ENCODE results near the gene SV2B. TPM values are rescaled to one million over a fixed set of nuclear protein-coding genes. Genes with fewer than 3 reads are reported as not detected.

SV2B gene
- polyA plus RNA-seq, 2 of the 4 experiments (the other 2 are of a cell fraction), result 0.05 TPM; not detected in 1

GRCh38 chr15:91290553-91290952, 190.5 kb downstream of the SV2B start:
- ChIA-PET POLR2A (no interaction called here), CTCF (interaction anchor here (1.6 kb wide), 1 partner anchor 787 kb away, joined by 3 read pairs; no protein-coding TSS in a partner anchor)
- no peaks in the 10 kb centered on the region for H3K4me1 ChIP-seq
- WGBS (ENCODE audit: missing lambda C conversion rate), result 39% methylated on average over 6 of the region's 6 CpGs
- TF ChIP-seq HOXA7 (CRISPR knock-in tag; IDR thresholded peaks at IDR 0.05), result no peak
- no peak for TF ChIP-seq HOXB13 (CRISPR knock-in tag; IDR thresholded peaks at IDR 0.05; ENCODE audit: low read depth)
- peak; percentile 64 for TF ChIP-seq MAFK (IDR thresholded peaks at IDR 0.05; ENCODE audit: partially characterized antibody)
- no peak for TF ChIP-seq EP300 (IDR thresholded peaks at IDR 0.05)
- no peak for TF ChIP-seq RARB (CRISPR knock-in tag; IDR thresholded peaks at IDR 0.05)
- TF ChIP-seq PBX3 (IDR thresholded peaks at IDR 0.05), result no peak
- no peak for ATAC-seq
- no peak for FAIRE-seq
- no peaks in the 10 kb centered on the region for H3K9me3 ChIP-seq
- no peak overlapping the region for H3K4me2 ChIP-seq
- H3K4me3 ChIP-seq, result no peak overlapping the region
- no peak overlapping the region for H3K27ac ChIP-seq
- DNase-seq (ENCODE audit: low read depth in 1 of 2, low spot score in 1 of 2), result no peak

- Histone ChIP-seq H3K4me1 (no peaks in the 10 kb centered on the region), H3K9me3 (peaks cover 7% of the 10 kb centered on the region; the same call in 2 of the 3 replicates), H3K4me2 (no peak overlapping the region), H3K27ac (no peak overlapping the region), H3K4me3 (no peak overlapping the region)
- POLR2A ChIA-PET, result no interaction called here
- 70% methylated on average over 3 of the region's 3 CpGs for WGBS (ENCODE audit: missing lambda C conversion rate)
- TF ChIP-seq USF2 (IDR thresholded peaks at IDR 0.05) (peak; percentile 47; the same call in 1 of the 2 replicates), MAFK (IDR thresholded peaks at IDR 0.05; ENCODE audit: partially characterized antibody) (no peak), CHD2 (IDR thresholded peaks at IDR 0.05; ENCODE audit: low read length, partially characterized antibody) (no peak)
- ATAC-seq (peak in 1 of 2 experiments; percentile 73; a peak in 3 of 6 replicates), DNase-seq (ENCODE audit: low read depth in 1 of 2, low spot score in 1 of 2) (peak in 1 of 2 experiments; percentile 37), FAIRE-seq (no peak)
- CTCF ChIA-PET, result interaction anchor here (0.5 kb wide), 1 partner anchor 1872 kb away, joined by 3 read pairs; no protein-coding TSS in a partner anchor
These were observed 191.6 kb downstream of the SV2B start for GRCh38 chr15:91291673-91292072.

DNA sequence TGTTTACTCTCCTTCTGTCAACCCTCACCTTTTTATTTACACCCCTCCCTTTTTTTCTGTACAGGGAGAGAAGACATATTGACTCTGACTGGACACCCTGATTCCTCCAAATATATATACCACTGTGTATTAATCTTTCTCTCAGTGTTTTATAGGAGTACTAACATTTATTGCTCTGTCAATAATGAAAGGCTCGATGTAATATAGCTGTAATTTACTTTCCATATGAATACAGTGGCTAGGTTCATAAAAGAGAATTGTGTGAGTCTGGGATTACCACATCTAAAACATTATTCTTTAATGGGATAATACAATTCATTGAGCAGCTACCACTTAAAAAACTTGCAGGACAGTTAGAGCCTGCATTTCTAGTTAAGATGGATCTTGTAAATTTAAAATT, 194.3 kb downstream of the SV2B start:
- H3K4me1 ChIP-seq, result no peaks in the 10 kb centered on the region
- H3K4me2 ChIP-seq, result no peak overlapping the region
- ChIA-PET CTCF (interaction anchor here (1.1 to 3.3 kb wide), 5 partner anchors 8 to 788 kb away, joined by 3 to 21 read pairs (median 3); no protein-coding TSS in a partner anchor), POLR2A (no interaction called here)
- H3K9me3 ChIP-seq, result peaks cover 18% of the 10 kb centered on the region; the same call in 2 of the 3 replicates
- FAIRE-seq, result no peak
- 2% methylated on average over 1 of the region's 1 CpG for WGBS (ENCODE audit: missing lambda C conversion rate)
- TF ChIP-seq JUN (IDR thresholded peaks at IDR 0.05) (no peak), MAFK (IDR thresholded peaks at IDR 0.05; ENCODE audit: partially characterized antibody) (no peak)
- DNase-seq (ENCODE audit: low read depth in 1 of 2, low spot score in 1 of 2), result no peak
- no peak for ATAC-seq
- no peak overlapping the region for H3K27ac ChIP-seq
- no peak overlapping the region for H3K4me3 ChIP-seq

- FAIRE-seq, result no peak
- ChIA-PET POLR2A (no interaction called here), CTCF (interaction anchor here (1.3 to 3.3 kb wide), 4 partner anchors 7 to 411 kb away, joined by 3 to 21 read pairs (median 4); no protein-coding TSS in a partner anchor)
- WGBS (ENCODE audit: missing lambda C conversion rate), result 41% methylated on average over 5 of the region's 5 CpGs
- DNase-seq (ENCODE audit: low read depth in 1 of 2, low spot score in 1 of 2), result no peak
- Histone ChIP-seq H3K9me3 (peaks cover 18% of the 10 kb centered on the region; the same call in 2 of the 3 replicates), H3K27ac (no peak overlapping the region), H3K4me1 (no peaks in the 10 kb centered on the region), H3K4me3 (no peak overlapping the region), H3K4me2 (no peak overlapping the region)
- TF ChIP-seq, protein P1, sequence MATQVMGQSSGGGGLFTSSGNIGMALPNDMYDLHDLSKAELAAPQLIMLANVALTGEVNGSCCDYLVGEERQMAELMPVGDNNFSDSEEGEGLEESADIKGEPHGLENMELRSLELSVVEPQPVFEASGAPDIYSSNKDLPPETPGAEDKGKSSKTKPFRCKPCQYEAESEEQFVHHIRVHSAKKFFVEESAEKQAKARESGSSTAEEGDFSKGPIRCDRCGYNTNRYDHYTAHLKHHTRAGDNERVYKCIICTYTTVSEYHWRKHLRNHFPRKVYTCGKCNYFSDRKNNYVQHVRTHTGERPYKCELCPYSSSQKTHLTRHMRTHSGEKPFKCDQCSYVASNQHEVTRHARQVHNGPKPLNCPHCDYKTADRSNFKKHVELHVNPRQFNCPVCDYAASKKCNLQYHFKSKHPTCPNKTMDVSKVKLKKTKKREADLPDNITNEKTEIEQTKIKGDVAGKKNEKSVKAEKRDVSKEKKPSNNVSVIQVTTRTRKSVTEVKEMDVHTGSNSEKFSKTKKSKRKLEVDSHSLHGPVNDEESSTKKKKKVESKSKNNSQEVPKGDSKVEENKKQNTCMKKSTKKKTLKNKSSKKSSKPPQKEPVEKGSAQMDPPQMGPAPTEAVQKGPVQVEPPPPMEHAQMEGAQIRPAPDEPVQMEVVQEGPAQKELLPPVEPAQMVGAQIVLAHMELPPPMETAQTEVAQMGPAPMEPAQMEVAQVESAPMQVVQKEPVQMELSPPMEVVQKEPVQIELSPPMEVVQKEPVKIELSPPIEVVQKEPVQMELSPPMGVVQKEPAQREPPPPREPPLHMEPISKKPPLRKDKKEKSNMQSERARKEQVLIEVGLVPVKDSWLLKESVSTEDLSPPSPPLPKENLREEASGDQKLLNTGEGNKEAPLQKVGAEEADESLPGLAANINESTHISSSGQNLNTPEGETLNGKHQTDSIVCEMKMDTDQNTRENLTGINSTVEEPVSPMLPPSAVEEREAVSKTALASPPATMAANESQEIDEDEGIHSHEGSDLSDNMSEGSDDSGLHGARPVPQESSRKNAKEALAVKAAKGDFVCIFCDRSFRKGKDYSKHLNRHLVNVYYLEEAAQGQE (IDR thresholded peaks at IDR 0.05), result no peak
- TF ChIP-seq, protein P2, sequence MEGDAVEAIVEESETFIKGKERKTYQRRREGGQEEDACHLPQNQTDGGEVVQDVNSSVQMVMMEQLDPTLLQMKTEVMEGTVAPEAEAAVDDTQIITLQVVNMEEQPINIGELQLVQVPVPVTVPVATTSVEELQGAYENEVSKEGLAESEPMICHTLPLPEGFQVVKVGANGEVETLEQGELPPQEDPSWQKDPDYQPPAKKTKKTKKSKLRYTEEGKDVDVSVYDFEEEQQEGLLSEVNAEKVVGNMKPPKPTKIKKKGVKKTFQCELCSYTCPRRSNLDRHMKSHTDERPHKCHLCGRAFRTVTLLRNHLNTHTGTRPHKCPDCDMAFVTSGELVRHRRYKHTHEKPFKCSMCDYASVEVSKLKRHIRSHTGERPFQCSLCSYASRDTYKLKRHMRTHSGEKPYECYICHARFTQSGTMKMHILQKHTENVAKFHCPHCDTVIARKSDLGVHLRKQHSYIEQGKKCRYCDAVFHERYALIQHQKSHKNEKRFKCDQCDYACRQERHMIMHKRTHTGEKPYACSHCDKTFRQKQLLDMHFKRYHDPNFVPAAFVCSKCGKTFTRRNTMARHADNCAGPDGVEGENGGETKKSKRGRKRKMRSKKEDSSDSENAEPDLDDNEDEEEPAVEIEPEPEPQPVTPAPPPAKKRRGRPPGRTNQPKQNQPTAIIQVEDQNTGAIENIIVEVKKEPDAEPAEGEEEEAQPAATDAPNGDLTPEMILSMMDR (IDR thresholded peaks at IDR 0.05), result no peak
- TF ChIP-seq BHLHE40 (IDR thresholded peaks at IDR 0.05; ENCODE audit: low read depth, low read length), result no peak
- no peak for TF ChIP-seq HOXB5 (CRISPR knock-in tag; IDR thresholded peaks at IDR 0.05)
- TF ChIP-seq NR3C1 (IDR thresholded peaks at IDR 0.05), result no peak
- no peak for TF ChIP-seq ZNF302 (CRISPR knock-in tag; IDR thresholded peaks at IDR 0.05)
- no peak for TF ChIP-seq MYC (IDR thresholded peaks at IDR 0.05; ENCODE audit: borderline replicate concordance, low read length)
- TF ChIP-seq EP300 (IDR thresholded peaks at IDR 0.05), result no peak
- no peak for TF ChIP-seq KDM5A (IDR thresholded peaks at IDR 0.05)
- TF ChIP-seq POLR2A (IDR thresholded peaks at IDR 0.05; ENCODE audit: low read length), result no peak
- no peak for TF ChIP-seq EHMT2 (IDR thresholded peaks at IDR 0.05; ENCODE audit: low read depth)
- TF ChIP-seq NFE2L2 (conservative IDR thresholded peaks at IDR 0.05; ENCODE audit: low read length), result no peak
- no peak for TF ChIP-seq FOSL2 (IDR thresholded peaks at IDR 0.05)
- TF ChIP-seq FOSL2 (CRISPR knock-in tag; IDR thresholded peaks at IDR 0.05), result no peak
- TF ChIP-seq ZC3H11A (IDR thresholded peaks at IDR 0.05), result no peak
- ATAC-seq, result no peak
These were observed 194.7 kb downstream of the SV2B start for GRCh38 chr15:91294795-91295194.
